ENCODE data around the gene ARID4B. TPM values are rescaled to one million over a fixed set of nuclear protein-coding genes. Genes with fewer than 3 reads are reported as not detected.

Gene ARID4B
- total RNA-seq, 1 experiment from 2014 or later = 34.0 TPM

DNA sequence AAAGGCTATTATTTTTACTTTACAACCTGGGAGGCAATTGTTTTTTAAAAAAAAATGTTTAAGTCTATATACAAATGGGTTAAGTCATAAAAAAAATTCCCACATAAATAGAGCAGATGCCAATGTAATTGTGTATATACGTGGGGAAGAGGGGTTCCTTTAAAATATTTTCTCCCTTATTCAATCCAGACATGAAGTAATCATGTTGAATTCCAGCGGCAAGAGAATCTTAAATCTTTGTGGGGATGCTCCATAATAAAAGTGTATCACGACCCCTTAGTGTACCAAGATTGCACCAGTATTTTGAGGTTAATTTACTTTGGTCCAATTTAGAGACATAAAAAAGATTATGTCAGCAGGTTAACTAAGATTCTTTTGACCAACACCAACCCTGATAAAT is 62.1 kb downstream of the ARID4B start:
- Histone ChIP-seq H3K23ac (ENCODE audit: insufficient read length, low read depth, low read length) (no peak overlapping the region), H3T11ph (ENCODE audit: low read length) (no peak overlapping the region), H2BK5ac (ENCODE audit: insufficient read length, low read length) (no peak overlapping the region), H3K9me3 (ENCODE audit: control insufficient read depth, low read depth, low read length) (no peaks in the 10 kb centered on the region), H3K18ac (ENCODE audit: insufficient read length, low read depth, low read length) (no peak overlapping the region), H3K79me2 (ENCODE audit: insufficient read depth, low read length) (peaks cover 24% of the 10 kb centered on the region), H3K9ac (ENCODE audit: extremely low read depth, insufficient read length, low read length) (no peak overlapping the region), H2AFZ (ENCODE audit: low read length) (no peak overlapping the region), H4K91ac (ENCODE audit: insufficient read length, low read depth, low read length) (no peak overlapping the region), H2BK20ac (ENCODE audit: low read depth, low read length, poor library complexity, severe bottlenecking) (no peak overlapping the region), H3K27ac (ENCODE audit: insufficient read length, low read depth, low read length) (no peak overlapping the region), H3K4me1 (ENCODE audit: insufficient read depth, low read length) (no peaks in the 10 kb centered on the region), H3K4ac (ENCODE audit: low read depth, low read length) (no peak overlapping the region), H2BK120ac (ENCODE audit: low read depth, low read length, poor library complexity, severe bottlenecking) (no peak overlapping the region), H3K14ac (ENCODE audit: insufficient read depth, low read length) (no peak overlapping the region), H4K8ac (replicated peaks; ENCODE audit: insufficient read length, low read depth, low read length) (no peak overlapping the region), H4K20me1 (ENCODE audit: control insufficient read depth, insufficient read depth, insufficient read length) (no peaks in the 10 kb centered on the region), H2AK5ac (ENCODE audit: insufficient read length, low read length) (no peak overlapping the region), H2BK12ac (ENCODE audit: insufficient read length, low read depth, low read length) (no peak overlapping the region), H3K27me3 (ENCODE audit: insufficient read depth, low read length) (no peaks in the 10 kb centered on the region), H4K5ac (ENCODE audit: insufficient read length, low read depth, low read length) (no peak overlapping the region), H2BK15ac (ENCODE audit: low read depth, low read length) (no peak overlapping the region), H3K23me2 (ENCODE audit: insufficient read length, low read depth, low read length, poor library complexity, severe bottlenecking) (no peaks in the 10 kb centered on the region), H3K4me2 (ENCODE audit: insufficient read depth, insufficient read length, low read length) (no peak overlapping the region), H3K56ac (ENCODE audit: insufficient read length, low read depth, low read length) (no peak overlapping the region), H3K79me1 (ENCODE audit: insufficient read depth, low read depth, low read length, poor library complexity, severe bottlenecking) (peaks cover 3% of the 10 kb centered on the region)
- H3K27me3 Mint-ChIP-seq (ENCODE audit: low read depth) = no peaks in the 10 kb centered on the region
- H3K4me1 Mint-ChIP-seq = peaks cover 15 to 19% of the 10 kb centered on the region in 2 experiments
- no CpG with 5 or more reads among the region's 3 CpGs for WGBS (ENCODE audit: extremely low coverage, insufficient read length, low lambda C conversion rate)
- no peaks in the 10 kb centered on the region for H3K9me3 Mint-ChIP-seq
- no peak overlapping the region for H3K4me3 Mint-ChIP-seq
- peaks cover 0 to 5% (median 0%) of the 10 kb centered on the region in 3 experiments; a peak in 3 of 7 replicates for H3K36me3 Mint-ChIP-seq (ENCODE audit: insufficient read depth in 1 of 3, low read depth in 3 of 3)
- TF ChIP-seq CTCF (conservative IDR thresholded peaks at IDR 0.05) = no peak
- H3K27ac Mint-ChIP-seq = no peak overlapping the region; a peak in 1 of 7 replicates
- no peak for DNase-seq

Data from H9 (cell line).